GM19324 (cell line): Measurements from ENCODE around the gene ERN2.
"Not testable (repeated sequence)": the region's sequence is repeated elsewhere in the genome, so short reads cannot be mapped to it uniquely, and the experiment has no call there.

Source experiments
- ATAC-seq: cut with Tn5 transposase; IDR thresholded peaks from one replicate; pipeline ENCODE4 v1.9.1; 2021; ENCODE audit warnings: mild to moderate bottlenecking, moderate library complexity; ENCODE audit not compliant: unreplicated experiment, low FRiP score

ERN2 gene

DNA sequence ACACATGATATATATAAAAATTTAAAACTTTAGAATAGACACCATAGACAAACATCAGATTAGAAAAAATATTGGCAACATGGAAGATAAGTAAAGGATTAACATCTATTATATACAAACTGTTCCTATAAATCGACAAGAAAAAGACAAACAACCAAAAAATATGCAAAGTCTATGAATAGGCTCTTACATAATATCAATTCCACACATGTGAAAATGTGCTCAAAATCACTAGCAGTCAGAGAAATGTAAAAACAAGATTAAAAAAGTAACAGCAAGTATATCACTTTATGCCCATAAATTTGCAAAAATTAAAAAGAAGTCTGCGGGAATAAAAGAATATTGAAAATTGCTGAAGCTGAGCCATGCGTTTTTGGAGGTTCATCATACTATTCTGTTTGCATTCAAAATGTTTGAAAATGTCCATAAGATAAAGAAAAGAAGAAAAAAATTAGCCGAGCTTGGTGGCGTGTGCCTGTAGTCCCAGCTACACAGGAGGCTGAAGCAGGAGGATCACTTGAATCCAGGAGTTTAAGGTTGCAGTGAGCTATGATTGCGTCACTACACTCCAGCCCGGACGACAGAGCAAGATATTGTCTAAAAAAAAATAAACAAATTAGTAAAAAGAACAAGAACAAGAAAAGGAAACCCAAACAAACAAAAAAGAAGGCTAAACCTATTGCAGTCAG, 11.2 kb upstream of the ERN2 start:
- ATAC-seq, result no peak

DNA sequence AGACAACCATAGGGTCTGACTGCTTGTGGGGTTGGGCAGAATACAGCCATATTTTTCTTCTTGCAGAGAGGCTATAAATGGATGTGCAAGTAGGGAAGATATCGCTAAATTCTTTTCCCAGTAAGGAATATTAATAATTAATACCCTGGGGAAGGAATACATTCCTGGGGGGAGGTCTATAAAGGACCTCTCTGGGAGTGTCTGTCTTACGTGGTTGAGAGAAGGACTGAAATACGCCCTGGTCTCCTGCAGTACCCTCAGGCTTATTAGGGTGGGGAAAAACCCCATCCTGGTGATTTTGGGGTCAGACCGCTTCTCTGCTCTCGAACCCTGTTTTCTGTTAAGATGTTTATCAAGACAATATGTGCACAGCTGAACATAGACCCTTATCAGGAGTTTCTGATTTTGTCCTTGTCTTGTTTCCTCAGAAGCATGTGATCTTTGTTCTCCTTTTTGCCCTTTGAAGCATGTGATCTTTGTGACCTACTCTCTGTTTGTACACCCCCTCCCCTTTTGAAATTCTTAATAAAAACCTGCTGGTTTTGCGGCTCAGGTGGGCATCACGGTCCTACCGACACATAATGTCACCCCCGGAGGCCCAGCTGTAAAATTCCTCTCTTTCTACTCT, 9.7 kb upstream of the ERN2 start:
- not testable (repeated sequence) for ATAC-seq

DNA sequence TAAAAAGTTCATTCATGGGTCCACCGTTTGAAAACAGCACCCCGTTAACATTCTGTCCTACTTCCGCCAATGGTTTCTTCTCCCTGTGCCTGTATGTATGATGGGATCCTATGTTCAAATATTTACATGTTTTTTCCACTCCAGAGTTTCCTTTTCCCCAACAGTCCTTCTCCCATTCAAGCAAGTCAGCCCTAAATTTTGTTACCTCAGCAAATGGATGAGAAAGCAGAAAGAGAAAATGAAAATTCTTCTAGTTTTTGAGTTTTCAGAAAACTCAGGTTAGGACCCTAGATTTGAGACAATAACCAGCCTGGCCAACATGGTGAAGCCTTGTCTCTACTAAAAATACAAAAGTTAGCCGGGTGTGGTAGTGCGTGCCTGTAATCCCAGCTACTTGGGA, 3.5 kb upstream of the ERN2 start:
- no peak for ATAC-seq

DNA sequence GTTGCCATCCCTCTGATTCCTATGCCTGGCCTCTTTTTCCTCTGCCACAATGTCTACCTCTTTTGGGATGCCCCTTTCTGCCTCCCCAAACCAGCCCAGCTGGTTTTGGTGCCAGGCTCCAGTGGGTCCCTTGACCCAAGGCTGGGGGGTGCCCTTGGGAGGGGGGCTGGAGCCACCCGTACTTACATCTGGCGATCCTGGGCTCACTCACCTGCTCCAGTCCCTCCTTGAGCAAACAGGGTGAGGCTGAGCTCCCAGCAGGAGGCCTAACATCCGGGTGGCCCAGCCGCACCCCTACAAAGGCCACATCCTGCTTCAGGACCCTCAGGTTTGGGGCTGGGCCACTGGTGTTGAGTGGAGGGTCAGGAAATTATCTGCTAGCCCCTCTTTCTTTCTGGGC, 1.2 kb downstream of the ERN2 start:
- ATAC-seq, result no peak

DNA sequence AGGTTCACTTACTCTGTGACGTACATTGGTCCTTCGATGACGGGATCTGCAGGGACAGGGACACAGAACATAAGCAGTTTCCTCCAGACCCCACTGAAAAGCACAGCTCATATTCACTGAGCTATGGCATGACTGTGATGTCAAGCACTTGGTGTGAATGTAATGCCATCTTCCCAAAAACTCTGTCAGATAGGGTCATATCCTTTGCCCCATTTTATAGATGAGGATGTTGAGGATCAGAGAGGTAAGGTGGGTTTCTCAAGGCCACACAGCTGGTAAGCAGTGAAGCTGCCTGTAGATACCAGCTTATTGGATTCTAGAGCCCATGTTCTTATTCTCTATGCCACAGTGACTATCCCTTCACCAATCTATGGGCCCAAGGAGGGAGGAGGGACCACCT, 2.5 kb downstream of the ERN2 start:
- no peak for ATAC-seq

DNA sequence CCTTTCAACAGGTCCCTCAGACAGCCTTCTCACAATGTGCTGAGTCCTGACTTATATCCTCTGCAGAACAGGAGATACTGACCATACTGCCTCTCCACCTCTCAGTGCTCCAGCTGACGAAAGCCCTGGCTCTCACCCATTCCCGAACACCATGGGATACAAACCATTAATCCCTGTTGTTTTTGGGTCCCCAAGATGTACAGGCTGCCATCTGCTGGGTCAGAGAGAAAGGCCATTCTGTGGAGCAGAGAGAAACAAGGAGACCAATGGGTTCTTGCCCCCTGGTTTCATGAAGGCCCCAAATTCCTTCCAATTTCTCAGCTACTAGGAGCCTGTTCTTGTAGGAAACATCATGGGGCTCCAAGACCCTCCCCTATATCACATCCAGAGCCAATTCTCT, 3.0 kb downstream of the ERN2 start:
- no peak for ATAC-seq

DNA sequence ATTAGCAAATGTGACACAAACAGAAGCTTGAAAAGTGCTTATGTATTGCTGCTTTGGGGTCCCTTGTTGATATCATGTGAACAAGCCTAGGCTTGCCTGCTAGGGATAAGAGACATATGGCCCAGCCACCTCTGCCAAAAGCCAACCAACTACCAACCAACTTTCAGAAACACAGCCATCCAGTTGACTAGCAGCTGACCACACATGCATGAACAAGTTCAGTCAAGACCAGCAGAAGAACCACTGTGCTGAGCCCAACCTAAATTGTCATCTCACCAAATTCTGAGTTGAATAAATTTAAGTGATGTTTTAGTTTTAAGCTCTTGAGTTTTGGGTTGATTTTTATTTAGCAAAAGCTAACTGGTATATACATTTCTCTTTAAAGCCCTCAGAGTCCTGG, 3.5 kb downstream of the ERN2 start:
- no peak for ATAC-seq

DNA sequence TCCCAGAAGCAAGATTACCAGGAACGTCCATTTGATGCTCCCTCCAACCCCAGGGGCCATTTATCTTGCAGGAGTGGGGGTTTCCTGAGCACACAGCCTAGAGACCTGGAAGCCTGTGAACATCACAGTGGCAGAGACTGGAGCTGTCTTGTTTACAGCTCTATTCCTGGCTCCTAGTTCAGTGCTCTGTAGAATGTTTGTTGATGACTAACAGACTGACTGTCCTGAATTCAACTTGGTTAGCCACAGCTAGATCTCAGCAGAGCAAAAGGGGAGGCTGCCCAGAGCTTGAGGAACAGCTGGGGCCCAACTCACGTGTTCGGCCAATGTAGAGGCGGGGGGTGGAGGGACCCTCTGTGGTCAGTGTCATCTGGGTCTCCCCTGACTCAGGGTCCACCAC, 6.6 kb downstream of the ERN2 start:
- no peak for ATAC-seq

DNA sequence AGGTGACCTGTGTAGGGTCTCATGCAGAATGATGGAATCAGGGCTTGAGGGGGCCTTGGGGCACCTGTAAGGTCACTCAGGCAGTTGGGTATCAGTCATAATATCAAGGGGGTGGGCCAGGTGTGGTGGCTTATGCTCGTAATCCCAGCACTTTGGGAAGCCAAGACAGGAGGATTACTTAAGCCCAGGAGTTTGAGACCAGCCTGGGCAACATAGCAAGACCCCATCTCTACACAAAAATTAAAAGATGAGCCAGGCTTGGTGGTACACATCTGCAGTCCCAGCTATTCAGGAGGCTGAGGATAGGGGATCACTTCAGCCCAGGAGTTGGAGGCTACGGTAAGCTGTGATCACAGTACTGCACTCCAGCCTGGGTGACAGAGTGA, 7.5 kb downstream of the ERN2 start:
- ATAC-seq, result no peak

DNA sequence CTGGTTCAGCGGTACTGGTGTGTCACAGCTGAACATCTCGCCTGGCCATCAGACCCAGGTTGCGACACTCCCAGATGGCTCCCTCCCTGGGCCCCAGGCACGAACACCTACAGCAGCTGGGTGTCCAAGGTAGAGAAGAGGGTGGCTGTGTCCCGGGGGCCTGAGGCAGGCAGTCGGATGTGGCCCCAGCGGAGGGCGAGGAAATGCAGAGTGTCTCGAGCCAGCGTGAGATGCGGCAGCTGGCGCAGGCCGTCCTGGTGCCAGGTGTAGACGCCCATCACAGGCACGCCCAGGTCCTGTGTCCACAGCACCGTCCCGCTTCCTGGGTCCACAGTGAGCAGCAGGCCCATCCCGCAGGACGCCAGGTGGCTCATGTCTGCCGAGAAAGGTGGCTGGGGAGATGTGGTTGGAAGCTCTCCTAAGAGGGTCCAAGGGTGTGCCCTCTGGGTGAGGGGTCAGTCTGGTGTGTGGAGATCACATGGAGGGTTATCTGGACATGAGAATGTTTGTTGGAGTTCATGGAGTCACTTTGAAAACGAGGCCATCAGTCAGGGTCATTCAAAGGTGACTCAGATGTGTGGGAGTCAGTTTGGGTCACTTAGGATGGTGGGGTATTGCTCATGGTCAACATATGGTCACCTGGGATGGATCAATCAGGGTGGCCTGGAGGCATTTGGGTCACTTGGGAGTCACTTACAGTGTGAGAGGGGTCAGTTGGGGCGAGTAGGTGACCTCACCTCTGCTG, 8.1 kb downstream of the ERN2 start:
- no peak for ATAC-seq

DNA sequence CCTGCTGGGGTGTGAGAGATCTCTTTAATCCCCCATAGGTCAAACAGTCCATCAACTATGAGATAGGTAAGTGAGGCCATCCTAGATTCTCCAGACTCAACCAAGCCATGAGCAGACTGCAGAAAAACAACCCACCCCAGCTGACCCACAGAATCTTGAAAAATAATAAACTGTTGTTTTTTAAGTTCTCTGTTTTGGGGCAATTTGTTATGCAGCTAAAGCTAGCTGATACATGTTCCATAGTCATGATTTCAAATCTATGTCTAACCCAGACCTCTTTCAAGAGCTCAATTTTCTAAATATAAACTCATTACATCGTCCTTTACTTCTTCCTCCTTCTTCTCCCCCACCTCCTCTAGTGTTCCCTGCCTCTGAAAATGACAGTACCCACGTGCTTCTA, 10.1 kb downstream of the ERN2 start:
- no peak for ATAC-seq

DNA sequence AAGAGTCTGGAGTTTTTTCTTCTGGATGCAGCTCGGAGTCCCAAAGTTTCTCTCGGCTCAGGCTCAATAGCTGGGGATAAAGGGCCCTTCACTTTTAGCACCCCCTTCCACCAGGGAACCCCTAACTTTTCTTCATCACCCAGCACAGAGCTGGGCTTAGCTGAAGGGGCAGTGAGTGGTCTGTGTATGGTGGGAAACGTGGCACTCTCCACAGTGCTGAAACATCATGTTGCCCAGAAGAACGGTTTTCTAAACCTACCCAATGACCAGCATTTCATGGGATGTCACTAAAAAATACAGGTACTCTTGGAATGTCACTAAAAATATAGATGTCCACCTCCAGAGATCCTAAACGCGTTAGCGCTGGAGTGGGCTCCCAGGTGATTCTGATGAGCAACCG, 12.0 kb downstream of the ERN2 start:
- no peak for ATAC-seq

DNA sequence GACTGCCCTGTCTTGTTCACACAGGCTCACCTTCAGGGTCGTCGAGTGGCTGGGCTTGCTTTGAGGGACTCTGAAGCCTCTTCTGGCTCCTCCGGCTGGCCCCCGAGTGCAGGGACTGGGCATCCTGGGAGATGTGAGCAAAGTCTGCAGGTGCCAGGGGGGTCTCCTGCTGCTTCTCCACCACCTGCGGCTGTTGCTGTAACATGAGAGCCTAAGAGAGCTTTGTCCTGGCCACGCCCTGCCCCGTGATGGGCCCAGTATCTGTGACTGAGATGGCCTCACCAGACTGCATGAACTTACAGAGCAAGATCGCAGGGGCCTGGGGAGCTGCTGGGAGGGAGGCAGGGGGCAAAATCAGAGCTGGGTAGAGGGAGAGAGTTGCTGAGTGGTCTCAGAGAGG, 12.5 kb downstream of the ERN2 start:
- no peak for ATAC-seq

DNA sequence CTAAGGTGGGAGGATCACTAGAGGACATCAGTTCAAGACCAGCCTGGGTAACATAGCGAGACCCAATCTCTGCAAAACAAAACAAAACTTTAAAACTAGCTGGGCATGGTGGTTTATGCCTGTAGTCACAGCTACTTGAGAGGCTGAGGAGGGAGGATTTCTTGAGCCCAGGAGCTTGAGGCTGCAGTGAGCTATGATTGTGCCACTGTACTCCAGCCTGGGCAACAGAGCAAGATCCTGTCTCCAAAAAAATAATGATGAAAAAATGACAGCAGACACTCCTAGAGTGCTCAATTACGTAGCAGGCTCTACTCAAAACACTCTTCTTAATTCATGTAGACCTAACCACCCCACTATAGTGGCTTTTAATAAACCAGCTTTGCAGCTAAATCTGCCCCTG, 12.9 kb downstream of the ERN2 start:
- no peak for ATAC-seq

DNA sequence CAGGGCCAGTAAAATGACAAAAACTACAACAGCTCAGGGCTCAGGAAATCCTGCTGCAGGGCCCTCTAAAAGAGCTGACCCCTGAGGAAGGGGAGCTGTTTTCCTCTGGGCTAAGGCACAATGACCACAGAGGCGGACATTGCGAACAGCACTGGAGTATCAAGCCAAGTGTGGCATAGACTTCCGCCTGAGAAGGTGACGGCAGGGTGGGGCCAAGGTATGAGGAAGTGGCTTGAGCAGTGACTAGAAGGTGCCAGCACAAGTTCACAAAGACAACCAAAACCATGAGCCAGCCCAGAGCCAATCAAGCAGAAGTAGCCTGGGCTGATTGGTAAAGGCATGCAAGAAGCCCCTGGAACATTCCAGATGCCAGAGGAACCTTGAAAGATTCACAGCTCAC, 13.9 kb downstream of the ERN2 start:
- ATAC-seq, result peak; percentile 44

DNA sequence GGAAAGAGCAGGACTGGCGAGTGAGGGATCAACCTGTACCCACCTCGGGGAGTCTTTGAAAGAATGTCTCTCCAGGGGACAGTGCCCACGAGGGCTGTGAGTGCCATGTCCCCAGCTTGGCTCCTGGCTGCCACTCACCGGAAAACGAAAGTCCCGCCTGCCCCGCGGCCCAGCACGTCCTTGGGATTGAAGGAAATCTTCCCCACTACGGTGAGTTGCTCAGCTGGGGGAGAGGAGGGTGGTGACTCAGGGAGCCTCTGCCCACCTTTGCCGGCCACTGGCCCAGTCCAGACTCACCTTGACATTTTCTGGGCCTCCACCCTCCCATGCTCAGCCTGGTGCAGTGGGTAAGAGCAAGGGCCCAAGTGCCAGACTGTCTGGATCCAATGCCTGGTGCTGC, 17.3 kb downstream of the ERN2 start:
- no peak for ATAC-seq

DNA sequence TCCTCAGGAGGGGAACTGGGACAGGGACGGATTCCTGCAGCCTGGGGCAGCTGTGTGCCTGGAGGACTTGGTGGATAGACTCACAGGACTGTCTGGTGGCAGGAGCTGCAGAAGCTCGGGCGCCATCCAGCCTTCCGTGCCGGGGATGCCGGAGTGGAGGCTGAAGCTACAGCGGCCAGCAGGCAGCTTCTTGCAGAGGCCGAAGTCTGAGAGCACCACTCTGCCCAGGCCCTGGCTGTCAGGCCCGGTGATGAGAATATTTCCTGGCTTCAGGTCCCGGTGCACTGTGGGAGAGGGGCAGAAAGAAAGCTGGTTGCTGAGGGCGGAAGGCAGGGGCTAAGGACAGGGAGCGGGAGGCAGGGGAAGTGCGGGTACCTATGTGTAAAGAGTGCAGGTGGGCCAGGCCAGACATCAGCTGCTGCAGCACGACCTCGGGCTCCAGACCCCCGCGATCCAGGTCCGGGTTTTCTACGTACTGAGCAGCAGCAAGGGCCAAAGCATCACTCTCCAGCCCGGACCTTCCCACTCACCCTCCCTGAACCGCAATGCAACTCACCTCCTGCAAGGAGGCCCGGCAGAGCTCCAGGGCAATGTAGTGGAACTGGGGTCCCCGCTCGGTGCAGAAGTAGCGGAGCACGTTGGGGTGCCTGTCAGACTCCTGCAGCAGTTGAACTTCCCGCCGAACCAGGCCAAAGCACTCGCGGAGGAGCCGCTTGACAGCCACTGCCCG, 18.2 kb downstream of the ERN2 start:
- ATAC-seq, result no peak

DNA sequence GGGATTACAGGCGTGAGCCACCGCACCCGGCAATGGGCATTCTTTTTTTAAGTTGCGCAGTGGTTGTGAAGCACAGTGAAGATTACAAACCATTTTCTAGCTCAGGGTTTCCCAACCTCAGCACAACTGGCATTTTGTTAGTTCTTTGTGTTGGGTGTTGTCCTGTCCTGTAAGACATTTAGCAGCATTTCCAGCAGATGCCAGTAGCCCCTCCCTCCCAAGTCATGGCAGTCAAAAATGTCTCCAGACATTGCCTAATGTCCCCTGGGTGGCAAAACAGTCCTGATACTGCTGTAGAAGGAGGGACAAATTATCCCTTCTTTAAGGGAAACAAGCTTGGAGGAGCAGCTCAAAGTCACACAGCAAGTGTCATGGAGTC, 18.8 kb downstream of the ERN2 start:
- ATAC-seq, result no peak

DNA sequence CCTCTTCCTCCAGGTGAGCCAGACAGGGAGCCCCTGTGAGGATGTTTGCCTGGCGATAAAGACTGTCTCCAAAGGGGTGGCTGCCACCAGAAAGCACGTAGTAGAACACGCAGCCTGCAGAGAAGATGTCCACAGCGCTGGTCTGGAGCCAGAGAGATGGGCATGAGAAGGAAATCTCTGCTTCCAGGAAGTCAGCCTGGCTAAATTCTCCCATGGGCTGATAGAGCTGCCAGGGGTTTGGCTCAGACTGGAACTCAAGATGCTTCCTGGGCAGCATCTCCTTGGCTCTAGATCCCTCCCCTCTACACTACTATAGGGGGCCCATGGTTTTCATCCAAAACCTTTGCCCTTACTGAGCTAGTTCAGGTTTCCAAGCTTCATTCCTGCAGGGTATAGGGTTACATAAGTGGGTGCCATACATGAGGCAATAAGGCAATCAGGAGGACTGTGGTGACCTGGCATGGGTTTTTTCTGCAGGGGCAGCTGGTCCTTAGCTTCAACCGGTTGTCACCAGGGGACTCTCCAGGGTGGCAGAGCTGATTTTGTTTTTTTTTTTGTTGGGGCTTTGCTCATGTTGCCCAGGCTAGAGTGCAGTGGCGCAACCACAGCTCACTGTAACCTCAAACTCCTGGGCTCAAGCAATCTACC, 20.7 kb downstream of the ERN2 start:
- ATAC-seq, result no peak

DNA sequence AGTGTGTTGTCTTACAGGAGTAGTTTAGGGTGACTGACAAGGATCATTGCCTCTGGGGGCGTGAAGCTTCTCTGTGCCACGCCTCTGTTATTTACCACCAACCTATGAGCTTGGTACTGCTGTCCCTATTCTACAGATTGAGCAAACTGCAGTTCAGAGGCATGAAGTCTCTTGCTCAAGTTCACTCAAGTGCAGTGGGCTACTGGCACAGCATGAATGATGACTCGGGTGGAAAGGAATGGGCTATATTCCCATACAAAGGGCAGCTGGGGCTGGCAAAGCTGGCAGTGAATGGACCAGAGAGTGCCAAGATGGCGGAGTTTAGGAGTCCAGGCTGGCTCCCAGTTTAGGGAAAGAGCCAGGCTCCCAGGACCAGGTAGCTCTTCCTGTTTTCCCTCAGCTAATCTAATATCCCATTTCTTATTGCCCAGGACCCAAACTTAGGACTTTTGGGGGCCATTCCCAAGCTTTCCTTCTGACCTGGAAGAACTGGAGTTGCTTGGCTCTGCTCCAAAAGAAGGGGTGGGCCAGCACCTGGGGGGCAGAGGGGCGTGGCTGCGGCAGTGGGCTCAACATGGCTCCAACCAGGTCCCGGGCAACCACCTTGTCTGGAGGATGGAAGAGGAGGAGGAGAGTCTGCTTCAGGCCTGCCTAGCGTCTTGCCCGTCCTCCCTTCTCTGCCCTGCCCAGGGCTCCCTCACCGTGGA, 21.4 kb downstream of the ERN2 start:
- no peak for ATAC-seq
